Inflammatory macrophage treated with lipopolysaccharide for 1 hour (primary cell): ENCODE data around the gene MYO7A.

Source experiments
- DNase-seq, 2 donors: peaks; one replicate each; pipeline ENCODE4 v3.0.0-alpha.2; 2020 to 2022

MYO7A gene

DNA sequence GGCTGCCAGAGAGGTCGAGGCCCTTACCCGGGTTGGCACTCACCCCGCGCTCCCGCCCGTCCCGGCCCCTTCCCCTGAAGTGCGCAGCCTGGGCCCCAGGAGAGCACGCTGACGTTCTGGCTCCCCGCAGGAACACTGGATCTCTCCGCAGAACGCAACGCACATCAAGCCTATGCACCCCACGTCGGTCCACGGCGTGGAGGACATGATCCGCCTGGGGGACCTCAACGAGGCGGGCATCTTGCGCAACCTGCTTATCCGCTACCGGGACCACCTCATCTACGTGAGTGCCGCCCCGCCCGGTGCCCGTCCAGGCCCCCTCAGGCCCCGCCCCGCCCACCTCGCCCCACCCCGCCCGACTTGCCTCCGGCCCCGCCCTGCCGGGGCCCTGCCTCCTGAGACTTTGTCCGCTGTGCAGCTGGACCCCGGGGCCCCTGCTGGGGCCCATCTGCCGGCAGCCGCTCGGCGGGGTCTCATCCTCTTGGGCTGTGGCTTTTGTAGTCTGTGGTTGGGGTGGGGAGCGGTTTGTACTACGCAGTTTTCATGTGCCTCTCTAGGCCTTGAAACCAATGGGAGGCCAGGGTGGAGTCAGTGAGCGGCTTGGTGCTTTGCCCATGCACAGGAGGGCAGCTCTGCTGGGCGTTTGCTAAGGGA is 19.7 kb downstream of the MYO7A start:
- DNase-seq: no peak

DNA sequence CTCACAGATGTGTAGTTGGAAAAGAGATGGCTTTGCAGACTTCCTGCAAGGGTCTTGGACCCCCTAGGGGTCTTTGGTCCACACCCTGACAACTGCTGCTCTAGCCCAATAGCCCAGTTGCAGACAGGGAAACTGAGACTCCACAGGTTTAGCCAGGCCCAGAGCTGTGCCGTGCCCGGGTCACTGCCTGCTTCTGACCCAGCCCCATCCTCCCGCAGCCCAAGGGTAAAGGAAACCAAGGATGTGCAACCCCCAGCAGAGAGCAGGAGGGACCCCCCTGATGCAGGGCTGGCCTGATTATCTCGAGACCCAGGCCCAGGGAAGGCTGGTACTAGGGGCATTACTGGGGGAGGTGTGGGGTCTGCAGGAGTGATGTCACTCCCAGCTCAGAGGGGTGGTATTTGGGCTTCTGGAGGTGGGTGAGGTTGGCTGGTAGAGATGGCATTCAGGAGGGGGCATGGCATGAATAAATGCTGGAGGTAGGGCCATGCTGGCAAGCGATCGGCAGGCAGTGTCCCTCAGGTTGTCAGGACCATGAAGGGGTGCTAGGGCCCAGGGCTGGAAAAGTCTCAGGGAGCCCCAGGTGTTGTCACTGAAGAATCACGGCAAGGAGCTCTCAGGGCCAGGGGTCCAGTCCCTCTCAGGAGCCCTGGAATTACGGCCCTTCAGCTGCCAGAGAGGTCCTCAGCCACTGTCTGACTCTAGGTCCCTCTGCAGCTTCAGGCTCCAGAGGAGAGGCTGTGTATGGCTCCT is 21.1 kb downstream of the MYO7A start:
- no peak for DNase-seq

DNA sequence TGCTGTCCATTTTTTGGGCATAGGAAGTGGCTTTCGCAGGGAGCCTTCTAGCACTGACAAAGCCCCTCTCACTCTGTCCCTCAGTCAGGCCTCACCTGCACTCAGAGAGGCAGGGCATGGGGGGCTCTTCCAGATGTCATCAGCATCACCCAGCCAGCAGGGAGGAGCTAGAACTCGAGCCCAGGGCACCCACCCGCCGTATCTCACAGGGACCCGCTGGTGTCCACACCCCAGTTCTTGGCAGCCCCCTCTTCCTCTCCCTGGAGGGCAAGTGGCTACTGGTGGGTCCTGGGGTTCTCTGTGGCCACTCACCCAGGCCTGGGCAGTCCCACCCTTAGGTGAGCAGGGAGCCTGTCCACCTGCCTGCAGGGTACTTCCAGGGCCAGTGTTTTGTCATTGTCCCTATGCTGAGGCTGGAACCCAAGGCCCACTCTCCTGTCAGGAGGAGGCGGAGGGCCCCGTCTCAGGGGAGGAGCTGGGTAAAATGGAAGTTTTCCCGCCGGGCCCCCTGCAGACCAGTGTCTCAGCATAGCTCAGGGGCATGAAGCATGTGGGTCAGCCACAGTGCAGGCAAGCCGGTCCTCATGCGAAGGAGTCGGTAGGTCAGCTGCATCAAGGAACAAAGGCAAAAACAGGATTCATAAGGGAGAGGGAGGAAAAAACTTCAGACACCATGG is 21.8 kb downstream of the MYO7A start:
- no peak for DNase-seq

DNA sequence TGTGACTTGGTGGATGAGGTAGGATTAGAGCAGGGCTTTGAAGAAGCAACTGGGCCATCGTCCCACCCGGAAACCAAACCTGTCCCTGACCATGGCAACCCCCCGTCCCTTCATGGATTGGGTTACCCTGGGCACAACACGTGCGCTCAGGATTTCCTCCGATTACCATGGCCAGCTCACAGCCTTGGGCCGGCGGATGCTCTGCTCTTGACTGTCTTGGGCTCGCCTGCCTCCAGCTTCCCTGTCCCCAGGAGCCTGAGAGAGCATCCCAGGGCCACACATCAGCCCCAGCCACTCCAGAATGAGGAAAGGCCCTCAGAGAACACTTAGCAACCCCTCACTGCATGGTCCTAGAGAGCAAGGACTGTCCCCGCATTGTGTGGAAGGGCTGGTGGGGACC is 22.8 kb downstream of the MYO7A start:
- no peak for DNase-seq

DNA sequence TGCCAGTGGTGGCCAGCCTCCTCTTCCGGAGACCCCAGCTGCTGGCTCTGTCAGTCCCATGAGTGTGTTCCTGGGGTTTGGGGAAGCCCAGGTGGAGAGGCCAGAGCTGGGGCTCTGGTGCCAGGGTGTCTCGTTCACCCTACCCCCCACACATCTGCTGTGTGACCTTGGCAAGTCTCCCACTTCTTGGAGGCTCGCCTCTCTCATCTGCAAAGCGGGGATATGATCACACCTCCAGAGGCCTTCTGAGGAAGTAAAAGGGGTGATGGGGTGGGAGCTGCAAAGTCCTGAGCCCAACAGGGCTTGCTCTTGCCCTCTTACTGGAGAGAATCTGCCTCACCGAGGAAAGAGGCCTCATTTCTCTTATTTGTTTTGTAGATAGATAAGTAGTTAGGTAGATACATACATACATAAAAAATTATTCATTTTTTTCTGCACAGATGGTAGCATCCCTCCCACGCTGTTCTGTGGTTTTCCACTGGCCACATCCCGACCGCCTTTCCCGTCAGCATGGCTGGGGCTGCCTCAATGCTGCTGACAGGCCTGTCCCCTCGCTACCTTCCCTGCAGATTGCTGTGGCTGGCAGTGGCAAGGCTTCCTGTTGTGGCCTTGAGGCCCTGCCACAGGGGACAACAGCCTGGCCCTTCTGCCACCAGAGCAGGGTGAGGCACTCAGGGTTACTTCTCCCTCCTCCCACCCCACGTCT is 23.9 kb downstream of the MYO7A start:
- peak in 1 of 2 donors; percentile 6 for DNase-seq

DNA sequence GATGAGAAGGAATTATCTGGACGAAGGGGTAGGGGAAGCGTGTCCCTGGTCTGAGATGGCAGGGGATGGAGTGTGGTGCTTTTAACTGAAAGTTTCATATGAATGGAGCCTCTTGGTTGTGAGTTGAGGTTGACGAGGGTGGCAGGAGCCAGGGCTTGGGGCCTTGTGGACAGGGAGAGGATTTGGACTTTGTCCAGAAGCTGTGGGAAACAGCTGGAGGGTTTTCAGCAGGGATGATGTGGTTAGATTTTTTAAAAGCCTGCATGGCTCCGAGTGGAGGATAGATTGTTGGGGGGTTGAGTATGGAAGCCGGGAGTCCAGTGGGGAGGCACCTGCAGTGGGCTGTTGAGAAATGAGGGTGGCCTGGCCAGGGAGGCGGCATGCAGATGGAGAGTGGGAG is 24.8 kb downstream of the MYO7A start:
- DNase-seq: no peak

DNA sequence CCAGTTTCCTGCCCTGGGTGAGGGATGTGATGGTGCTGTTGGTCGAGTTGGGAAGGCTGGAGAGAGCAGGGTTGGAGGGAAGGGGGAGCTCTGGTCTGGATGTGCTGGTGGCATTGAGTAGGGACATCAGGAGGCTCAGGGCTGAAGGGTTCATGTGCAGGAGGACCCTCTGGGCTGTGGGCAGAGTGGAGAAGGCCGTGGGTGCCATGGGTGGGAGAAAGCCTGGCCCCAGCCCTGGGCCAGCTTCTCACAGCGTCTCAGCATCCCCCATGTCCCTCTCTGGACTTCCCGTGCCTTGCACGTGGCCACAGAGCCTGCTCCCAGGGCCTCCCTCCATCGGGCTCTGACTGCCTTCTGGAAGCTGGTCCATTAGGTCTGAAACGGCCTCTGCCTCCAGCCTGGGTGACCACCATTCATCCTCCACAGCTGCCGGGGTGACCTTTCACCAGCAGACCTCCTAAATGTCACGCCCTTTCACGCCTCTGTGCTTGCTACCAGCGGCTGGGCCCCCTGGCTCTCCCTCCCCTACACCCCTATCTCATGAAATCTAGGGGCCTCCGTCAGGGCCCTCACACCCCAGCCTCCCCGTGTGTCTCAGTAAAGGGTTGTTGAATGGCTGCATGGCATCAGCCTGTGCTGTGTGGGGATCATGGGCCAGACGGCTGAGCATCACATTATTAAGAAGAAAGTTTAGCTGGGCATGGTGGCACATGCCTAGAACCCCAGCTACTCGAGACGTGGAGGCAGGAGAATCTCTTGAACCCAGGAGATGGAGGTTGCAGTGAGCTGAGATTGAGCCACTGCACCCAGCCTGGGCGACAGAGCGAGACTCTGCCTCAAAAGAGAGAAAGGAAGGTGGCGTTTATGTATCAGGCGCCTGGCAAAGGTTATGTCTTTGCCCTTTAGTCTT is 25.5 kb downstream of the MYO7A start:
- no peak for DNase-seq

DNA sequence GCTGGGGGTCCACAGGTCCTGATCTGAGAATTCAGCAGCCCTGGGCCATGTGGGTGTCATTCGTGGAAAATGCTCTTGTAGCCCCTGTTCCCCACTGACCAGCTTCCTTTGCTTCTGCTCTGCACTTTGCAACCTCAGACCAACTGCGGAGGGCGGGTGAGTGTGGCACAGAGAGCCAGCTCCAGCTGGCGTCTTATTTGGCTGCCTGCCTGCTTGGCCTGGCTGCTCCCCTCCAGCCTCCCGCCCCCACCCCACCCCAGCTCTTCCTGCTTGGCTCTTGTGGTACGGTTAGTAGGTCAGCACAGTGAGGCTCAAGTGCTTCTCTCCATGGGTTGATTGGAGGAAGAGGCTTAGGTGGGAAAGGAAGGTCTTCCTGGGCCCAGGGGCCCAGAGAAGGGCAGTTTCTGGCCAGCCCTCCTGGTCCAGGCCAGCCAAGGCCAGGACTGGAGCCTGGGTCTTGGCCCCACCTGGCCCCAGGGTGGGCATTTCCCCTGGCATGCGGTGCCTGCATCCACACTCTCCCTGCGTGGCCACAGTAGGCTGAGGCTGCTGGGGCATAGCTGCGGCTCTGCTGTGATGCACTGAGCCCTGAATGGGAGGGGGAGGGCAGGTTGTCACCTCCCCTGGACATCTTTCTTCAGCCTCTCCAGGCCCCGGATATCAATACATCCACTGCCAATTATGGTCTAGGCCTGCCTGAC is 26.5 kb downstream of the MYO7A start:
- no peak for DNase-seq

DNA sequence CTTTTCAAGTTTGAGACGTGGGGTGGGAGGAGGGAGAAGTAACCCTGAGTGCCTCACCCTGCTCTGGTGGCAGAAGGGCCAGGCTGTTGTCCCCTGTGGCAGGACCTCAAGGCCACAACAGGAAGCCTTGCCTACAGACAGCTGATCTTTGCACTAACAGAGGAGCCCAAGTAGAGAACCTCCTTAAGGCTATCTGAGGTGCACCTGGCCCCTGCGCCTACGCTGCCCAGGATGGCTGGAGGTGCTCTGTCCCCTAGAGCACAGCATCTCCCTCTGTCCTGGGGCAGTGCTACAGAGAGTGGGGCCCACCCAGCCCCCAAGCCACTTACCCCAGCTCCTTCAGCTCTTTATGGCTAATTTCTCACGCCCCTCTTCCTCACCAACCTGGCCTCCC is 27.0 kb downstream of the MYO7A start:
- DNase-seq: no peak

DNA sequence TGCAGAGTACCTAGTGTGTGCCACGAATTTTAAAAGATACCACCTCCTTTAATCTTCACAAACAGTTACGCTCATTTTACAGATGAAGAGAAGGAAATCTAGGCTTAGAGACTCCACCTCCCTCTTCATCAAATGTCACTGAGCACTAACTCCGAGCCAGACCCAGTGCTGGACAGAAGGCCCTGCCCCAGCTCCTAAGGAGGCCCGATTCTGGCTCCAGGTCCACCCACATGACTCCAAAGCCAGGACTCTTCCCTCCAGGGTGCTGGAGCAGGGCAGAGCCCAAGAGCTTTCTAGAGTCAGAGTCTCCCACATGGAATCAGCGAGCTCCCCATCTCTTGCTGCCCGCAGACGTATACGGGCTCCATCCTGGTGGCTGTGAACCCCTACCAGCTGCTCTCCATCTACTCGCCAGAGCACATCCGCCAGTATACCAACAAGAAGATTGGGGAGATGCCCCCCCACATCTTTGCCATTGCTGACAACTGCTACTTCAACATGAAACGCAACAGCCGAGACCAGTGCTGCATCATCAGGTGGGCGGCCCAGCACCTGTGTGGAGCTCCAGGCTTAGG is 27.6 kb downstream of the MYO7A start:
- no peak for DNase-seq

DNA sequence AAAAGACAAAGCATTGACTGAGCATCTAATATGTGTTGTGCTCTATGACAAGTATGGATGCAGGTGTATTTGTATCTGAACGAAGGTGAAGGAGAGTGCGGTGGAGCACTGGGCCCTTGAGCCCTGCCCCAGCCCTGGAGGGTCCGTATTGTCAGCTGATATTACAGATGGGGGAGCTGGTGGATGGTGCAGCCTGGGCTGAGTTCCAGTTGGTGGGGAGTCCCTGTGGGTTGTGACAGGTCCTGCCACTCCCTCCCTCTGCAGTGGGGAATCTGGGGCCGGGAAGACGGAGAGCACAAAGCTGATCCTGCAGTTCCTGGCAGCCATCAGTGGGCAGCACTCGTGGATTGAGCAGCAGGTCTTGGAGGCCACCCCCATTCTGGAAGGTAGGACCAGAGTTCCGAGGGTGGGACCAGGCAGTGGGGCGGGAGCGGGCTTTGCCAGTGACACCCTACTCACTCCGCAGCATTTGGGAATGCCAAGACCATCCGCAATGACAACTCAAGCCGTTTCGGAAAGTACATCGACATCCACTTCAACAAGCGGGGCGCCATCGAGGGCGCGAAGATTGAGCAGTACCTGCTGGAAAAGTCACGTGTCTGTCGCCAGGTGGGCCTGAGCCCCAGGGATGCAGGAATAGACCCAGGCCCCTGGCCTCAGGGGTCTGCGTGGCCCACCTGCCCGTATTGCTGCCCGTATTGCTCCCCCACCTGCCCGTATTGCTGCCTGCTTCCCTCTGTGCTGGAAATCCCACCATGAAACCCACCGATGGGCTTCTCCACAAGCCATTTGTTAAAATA is 28.6 kb downstream of the MYO7A start:
- no peak for DNase-seq

DNA sequence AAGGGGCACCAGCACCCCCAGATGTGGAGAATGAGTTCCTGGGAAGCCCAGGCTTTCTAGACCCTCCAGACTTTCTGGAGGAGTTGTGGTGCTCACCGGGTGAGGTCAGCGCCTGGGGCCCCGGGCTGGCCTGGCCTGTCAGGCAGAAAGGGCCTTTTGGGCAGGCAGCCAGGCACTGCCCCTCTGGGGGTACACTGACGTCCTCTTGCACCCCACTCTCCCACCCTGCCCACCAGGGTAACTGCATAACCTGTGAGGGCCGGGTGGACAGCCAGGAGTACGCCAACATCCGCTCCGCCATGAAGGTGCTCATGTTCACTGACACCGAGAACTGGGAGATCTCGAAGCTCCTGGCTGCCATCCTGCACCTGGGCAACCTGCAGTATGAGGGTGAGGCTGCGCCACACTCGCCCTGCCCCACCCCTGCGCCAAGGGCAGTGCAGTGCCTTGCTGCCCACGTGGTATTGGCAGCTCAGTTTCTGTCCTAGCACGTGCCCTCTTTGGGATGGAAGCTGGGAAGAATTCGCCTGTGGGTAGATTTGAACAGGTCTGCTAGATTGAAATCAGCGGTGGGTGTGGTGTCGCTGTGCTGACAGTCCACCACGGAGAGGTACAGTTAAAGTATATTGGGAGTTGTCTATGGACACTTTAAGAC is 30.1 kb downstream of the MYO7A start:
- no peak for DNase-seq

DNA sequence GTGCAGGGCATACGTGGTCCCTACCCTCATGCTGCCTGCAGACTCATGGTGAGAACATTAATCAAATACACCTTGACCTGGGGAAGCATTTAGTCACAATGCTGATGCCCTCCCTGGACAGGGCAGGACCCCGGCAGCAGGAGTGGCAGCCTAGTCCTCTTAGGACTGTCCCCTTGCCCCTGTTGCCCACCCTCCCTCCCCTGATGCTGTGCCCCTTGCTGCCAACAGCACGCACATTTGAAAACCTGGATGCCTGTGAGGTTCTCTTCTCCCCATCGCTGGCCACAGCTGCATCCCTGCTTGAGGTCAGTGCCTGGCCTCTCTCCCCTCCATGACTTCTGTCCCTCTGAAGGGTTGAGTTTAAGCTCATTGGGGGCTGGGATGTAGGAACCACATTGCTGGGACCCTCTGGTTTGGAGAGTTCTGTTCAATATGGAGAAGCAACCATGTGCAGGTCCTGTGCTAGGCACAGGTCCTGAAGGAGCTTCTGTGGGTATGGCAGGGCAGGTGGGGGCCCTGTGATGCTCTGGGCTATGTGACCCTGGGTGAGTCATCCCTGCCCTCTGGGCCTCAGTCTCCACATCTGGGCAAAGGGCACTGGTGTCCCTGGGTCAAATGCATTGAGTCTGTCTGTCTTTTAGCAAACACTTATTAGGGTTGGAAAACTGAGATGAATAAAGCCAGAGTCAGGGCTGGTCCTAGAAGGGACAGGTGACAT is 31.3 kb downstream of the MYO7A start:
- DNase-seq: no peak

DNA sequence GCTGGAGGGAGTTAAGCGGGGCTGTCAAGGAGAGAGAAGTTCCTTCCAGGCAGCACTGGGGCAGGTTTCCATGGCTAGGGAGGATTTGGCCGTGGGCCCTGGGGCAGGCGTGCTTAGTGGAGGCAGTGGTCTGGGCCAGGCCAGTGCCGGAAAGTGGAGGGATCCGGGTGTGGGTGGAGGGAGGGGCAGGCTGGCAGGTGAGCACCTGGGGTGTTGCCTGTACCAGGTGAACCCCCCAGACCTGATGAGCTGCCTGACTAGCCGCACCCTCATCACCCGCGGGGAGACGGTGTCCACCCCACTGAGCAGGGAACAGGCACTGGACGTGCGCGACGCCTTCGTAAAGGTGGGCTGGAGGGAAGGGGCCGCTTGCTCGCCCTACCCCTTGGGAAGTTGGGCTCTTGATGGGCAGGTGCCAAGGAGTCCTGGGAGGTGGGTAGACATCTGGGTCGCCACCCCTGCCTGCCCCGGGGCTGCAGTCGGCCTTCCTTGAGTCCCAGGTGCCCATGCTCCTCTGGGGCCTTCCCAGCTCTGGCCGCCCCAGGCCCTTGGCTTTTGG is 32.0 kb downstream of the MYO7A start:
- DNase-seq: no peak

DNA sequence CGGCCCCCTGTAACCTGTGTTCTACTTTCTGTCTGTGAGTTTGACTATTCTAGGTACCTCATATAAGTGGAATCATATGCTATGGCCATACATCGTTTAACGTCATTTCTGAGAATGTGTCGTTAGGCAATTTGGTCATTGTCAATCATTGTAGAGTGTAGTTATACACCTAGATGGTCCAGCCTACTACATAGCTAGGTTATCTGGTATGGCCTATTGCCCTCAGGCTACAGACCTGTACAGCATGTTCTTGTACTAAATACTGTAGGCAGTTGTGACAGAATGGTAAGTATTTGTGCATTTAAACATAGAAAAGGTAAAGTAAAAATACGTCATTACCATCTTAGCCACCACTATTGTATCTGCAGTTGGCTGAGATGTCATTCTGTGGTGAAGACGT is 35.2 kb downstream of the MYO7A start:
- no peak for DNase-seq

DNA sequence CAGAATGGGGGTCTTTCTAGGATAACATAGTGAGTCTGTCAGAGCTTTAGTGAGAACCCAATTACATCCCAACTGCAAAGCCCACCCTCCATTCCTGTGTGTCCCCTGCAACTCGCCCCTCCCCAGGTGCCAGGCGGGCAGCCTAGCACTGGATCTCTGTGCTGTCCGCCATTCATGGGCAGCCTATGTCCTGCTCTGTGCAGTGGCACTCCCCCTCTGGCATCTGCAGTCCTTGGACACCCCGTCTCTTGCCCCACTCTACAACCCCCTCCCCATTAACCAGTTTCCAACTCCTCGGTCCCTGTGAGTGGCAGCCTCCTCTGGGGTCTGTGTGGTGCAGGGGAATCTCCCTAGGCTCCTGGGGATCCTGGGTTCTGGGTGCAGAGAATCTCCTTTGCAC is 37.0 kb downstream of the MYO7A start:
- no peak for DNase-seq

DNA sequence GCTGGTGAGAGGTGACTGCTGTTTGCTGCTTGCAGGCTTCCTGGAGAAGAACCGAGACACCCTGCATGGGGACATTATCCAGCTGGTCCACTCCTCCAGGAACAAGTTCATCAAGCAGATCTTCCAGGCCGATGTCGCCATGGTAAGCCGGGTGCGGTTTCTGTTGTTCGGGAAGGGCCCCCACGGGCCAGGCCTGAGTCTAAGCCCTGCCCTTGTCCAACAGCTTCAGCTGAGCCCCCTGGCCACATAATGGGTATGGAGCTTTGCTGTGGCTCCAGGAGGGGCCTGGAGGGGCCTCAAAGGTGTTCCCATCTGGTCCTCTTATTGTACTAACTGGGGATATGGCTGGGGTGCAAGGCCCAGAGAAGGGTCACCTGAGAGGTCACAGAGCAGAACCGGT is 38.0 kb downstream of the MYO7A start:
- DNase-seq: no peak

DNA sequence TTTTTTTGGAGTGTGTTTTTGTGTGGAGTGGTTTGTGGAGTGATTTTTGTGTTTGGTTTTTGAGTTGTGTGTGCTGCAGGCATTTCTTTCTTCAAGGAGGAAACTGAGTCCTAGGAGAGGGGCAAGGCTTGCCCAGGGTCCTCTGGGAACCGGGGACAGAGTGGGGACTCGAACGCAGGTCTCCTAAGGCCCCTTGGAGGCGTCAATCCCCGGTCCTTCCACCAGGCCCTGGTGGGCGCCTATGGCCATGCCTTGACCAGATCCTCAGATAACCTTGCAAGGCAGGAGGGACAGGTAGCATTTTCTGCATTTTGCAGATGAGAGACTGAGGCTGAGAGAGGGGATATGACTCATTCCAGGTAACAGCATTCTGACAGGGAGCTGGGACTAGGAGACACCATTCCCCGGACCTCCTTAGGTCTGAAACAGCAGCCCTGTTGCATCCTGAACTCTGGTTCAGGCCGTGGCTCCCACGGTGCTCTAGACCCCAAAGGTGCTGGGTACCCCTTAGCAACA is 39.1 kb downstream of the MYO7A start:
- no peak for DNase-seq

DNA sequence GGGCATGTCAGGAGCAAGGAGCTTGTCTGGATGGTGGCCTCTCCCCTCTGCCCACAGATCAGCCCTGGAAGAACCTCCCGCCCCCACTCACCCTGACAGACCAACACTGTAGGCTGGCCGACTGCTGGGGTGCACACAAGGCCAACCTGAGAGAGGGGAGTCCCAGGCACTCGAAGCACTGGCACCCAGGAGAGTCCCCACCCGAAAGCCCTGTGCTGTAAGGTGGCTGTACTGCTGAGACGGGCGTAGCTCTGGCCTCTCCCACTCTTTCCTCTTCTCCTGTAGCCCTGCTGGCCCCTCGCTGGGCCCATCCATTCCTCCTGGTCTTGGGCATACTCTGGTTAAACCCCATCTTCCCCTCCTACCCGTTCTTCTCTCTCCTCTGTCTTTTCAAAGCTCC is 39.7 kb downstream of the MYO7A start:
- DNase-seq: no peak
